NCI-H446 (cell line): Measurements from ENCODE around the gene NUP98.
A peak's percentile ranks its signal among the peaks of the same experiment; 100 is the strongest.
"Not testable (repeated sequence)": the region's sequence is repeated elsewhere in the genome, so short reads cannot be mapped to it uniquely, and the experiment has no call there.

ENCODE experiments used
- DNase-seq, 2 experiments: peaks; one replicate each; lab custom pipeline; 2025; lab: John Stamatoyannopoulos, UW

NUP98 gene

DNA sequence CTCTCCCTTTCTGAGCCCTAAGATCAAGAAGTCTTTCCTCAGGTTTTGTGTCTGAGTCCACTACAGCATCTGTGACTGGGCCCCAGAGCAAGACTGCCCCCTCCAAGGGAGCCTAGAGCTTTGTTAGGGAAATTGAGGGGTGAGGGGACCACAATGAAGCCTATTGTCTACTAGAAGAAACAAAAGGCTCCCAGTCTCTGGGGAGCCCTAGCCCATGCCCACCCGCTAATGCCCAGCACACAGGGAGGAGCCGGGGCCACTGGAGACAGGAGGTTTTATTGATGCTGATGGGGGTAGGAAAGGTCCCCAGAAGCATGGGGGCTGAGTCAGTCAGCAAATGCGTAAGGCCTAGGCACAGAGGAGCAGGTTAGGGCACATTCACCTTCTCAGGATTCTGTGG, 29.4 kb upstream of the NUP98 start:
- no peak for DNase-seq

DNA sequence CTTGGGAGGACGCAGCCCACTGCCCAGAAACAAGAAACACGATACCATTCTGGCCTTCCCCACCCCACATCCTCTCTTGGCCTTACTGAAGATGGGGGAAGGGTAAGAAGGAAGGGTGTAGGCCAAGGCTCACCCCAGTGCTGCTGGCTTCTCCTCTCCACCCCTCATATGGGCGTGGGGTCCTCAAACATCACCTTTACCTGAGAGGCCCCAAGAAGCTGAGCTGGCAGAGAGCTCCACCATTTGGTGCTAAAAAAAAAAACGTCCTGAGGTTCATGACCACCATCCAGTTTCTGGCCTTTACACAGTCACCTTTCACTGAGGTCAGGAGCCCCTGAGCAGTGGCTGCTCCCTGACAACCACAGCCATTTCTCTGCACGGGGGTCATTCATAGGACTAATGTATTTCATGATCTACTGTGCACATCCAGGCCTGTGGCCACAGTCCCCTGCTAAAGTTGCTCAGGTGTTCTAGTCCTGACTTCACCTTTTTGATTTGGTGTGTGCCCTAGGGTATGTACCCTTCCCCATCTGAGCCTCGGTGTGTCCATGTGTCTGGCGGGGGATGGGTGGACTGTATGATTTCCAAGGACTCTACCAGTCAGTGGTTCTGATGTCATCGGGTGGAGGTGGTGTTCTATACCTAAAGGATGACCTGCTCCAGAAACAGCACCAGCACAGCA, 28.3 kb upstream of the NUP98 start:
- DNase-seq = no peak

- DNase-seq = no peak
Measured at GRCh38 chr11:3824714-3825472, 27.5 kb upstream of the NUP98 start.

- DNase-seq = no peak
Measured at GRCh38 chr11:3823762-3824506, 26.6 kb upstream of the NUP98 start.

GRCh38 chr11:3823303-3823702, 25.9 kb upstream of the NUP98 start:
- peak in 1 of 2 experiments; percentile 46 for DNase-seq

DNA sequence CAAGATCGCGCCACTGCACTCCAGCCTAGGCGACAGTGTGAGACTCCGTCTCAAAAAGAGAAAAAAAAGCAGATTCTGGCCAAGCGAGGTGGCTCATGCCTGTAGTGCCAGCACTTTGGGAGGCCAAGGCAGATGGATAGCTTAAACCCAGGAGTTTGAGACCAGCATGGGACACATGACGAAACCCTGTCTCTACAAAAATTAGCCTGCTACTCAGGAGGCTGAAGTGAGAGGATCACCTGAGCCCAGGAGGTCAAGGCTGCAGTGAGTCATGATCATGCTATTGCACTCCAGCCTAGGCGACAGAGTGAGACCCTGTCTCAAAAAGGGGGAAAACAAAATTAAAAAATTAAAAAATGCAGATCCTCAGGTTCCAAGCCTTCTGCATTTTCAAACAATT, 25.0 kb upstream of the NUP98 start:
- no peak for DNase-seq

DNA sequence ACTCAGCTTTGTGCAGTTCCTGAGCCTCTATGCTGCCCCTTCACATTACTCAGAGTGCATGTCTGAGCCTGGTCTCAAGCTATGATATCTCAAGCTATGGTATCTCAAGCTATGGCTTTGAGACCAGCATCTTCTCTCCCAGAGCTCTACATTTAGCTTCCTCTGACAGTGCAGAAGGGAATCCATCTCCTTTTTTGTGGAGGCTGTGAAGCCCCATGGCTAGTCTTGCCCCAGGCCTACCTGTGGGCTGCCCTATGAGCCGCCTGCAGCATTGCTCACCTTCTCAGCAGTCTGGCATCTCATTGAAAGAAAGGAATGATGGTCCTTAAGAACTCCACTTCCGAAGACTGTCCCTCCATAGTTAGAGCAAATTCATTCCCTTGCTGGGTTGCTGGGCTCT, 23.6 kb upstream of the NUP98 start:
- DNase-seq = no peak

DNA sequence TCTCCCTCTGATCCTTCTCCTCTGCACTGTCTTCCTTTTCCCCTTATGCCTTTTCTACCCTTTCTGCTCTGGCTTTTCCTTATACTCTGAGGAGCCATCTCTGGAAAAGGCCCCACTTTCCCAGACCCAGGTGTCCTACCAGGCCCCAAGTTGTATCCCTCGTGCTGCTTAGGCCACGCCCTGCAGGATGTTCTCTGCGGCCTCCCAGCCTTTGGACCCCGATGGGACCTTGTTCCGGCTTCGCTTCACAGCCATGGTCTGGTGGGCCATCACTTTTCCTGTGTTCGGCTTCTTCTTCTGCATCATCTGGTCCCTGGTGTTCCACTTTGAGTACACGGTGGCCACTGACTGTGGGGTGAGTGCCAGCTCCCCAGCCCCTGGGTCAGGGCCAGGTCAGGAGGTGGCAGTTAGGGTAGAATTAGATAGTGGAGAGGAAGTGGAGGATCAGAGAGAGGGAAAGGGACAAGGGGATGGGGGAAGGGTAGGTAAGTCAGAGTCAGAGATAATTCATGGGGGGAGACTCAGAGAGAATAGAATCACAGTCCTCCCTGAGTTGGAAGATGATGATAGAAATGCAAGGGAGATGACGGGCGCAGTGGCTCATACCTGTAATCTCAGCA, 19.9 kb upstream of the NUP98 start:
- DNase-seq = no peak

DNA sequence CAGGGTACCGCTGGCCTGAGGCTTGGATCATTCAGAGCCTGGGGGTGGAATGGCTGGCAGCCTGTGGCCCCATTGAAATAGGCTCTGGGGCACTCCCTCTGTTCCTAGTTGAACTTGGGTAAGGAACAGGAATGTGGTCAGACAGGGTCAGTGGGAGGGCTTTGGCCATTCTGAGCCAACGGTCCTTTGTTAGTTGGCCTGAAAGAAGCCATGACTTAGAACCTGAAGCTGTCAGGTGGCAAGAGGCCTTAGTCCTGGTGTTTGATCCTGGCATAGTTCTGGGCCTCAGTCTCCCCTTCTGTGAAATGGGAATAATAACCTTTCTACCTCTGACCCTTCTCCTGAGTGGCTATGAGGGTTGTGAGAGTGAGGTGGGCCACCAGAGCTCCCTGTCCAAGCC, 19.3 kb upstream of the NUP98 start:
- DNase-seq = no peak

DNA sequence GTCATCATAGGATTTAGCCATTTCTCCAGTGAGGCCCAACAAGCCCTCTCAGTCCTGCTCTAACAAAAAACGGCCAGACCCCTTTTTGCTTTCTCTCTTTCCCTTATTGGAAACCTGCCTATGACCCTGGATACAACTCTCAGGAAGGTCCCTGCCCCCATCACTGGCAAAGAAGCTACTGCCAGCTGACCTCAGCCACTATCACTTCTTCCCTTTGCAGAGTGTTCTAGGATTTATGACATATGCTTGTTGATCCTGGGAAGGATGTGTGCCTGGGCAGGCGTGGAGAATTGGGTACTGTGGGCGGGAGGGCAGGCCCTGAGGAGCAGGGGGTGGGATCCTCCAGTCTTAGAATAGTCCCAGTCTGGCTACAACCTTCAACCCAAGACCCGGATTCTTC, 18.5 kb upstream of the NUP98 start:
- DNase-seq = no peak

- not testable (repeated sequence) for DNase-seq
Measured at GRCh38 chr11:3814832-3815231, 17.5 kb upstream of the NUP98 start.

GRCh38 chr11:3810951-3811350, 13.6 kb upstream of the NUP98 start:
- no peak for DNase-seq

GRCh38 chr11:3810446-3810845, 13.1 kb upstream of the NUP98 start:
- DNase-seq = no peak

DNA sequence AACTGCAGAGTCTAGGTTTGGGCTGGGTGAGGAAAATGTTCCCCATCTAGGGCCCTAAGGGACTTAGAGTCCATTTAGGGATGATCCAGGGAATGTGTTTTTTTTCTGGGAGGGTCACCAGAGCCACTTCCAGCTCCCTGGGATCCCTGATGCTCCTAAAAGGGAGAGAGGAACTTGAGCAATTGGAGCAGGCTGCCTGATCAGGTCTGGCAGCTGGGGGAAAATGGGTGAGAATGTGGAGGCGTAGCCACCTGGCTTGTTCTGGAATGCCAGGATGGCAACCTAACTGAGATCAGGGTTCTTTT, 12.2 kb upstream of the NUP98 start:
- no peak for DNase-seq

- DNase-seq = peak in 1 of 2 experiments; percentile 9
Measured at GRCh38 chr11:3808861-3809623, 11.7 kb upstream of the NUP98 start.

GRCh38 chr11:3807909-3808860, 10.8 kb upstream of the NUP98 start, which contains the start of gene PGAP2:
PGAP2 (plus strand) TSS chr11:3808560; CDS start chr11:3811260, 2,700 bp downstream.
- DNase-seq = peak in 1 of 2 experiments; percentile 34

- DNase-seq = no peak
Measured at GRCh38 chr11:3803726-3804495, 6.6 kb upstream of the NUP98 start.

- DNase-seq = no peak
Measured at GRCh38 chr11:3802011-3802790, 4.8 kb upstream of the NUP98 start.

- DNase-seq = no peak
Measured at GRCh38 chr11:3799873-3800272, 2.5 kb upstream of the NUP98 start.
